Suprapubic skin (tissue), 4 donors: ENCODE data around the gene ZNF740.

ENCODE experiments used
- CTCF ChIP-seq, 2 donors: fragments of 200-600 bp in 1 of 2; fragments of 450-650 bp in 1 of 2; sonication (generic) in 1 of 2; IDR thresholded peaks; one replicate each; pipeline ENCODE4 v1.5.1; 2016 to 2019; ENCODE audit warnings: antibody characterized with exemption in 2 of 2, mild to moderate bottlenecking in 1 of 2, moderate library complexity in 1 of 2
- EP300 ChIP-seq: sonication (generic); formaldehyde crosslinking; IDR thresholded peaks from one replicate; pipeline ENCODE4 v1.6.1; 2017; ENCODE audit warnings: antibody characterized with exemption
- POLR2A ChIP-seq, 2 donors: fragments of 450-650 bp; IDR thresholded peaks; one replicate each; pipeline ENCODE4 v1.6.1; 2017; ENCODE audit warnings: antibody characterized with exemption in 2 of 2, mild to moderate bottlenecking in 2 of 2, moderate library complexity in 2 of 2
- POLR2AphosphoS5 ChIP-seq, 3 donors: sonication (generic); formaldehyde crosslinking; IDR thresholded peaks; one replicate each; pipeline ENCODE4 v1.6.1; 2017; ENCODE audit warnings: antibody characterized with exemption in 3 of 3

GRCh38 chr12:53225635-53226424 is 45.3 kb downstream of the ZNF740 start:
- TF ChIP-seq CTCF (IDR thresholded peaks at IDR 0.05) (no peak), POLR2A (IDR thresholded peaks at IDR 0.05) (no peak), EP300 (no peak), POLR2AphosphoS5 (IDR thresholded peaks at IDR 0.05) (no peak)
